Mesenchymal stem cell (in vitro differentiated cells and primary cell): ENCODE data around the gene CHMP1A.

Experiments
- DNase-seq: peaks from one replicate; pipeline ENCODE4 v3.0.0-alpha.2; 2013
- H2AFZ ChIP-seq: one replicate; pipeline ENCODE4 v1.6.1; 2013; ENCODE audit warnings: low read depth, mild to moderate bottlenecking, control low read depth, inconsistent platforms, low read length, moderate library complexity
- H2AK5ac ChIP-seq: 2 replicates; pipeline ENCODE4 v1.6.1; 2013; ENCODE audit warnings: low read length, moderate library complexity, mild to moderate bottlenecking, inconsistent platforms; ENCODE audit not compliant: severe bottlenecking
- H2BK120ac ChIP-seq: one replicate; pipeline ENCODE4 v1.6.1; 2013; ENCODE audit warnings: low read depth, mild to moderate bottlenecking, inconsistent platforms, low read length, moderate library complexity
- H2BK12ac ChIP-seq, 2 experiments: one replicate each; pipeline ENCODE4 v1.6.1; 2013; ENCODE audit warnings: inconsistent platforms in 2 of 2, low read length in 2 of 2, mild to moderate bottlenecking in 2 of 2, moderate library complexity in 2 of 2, control low read depth in 1 of 2
- H2BK15ac ChIP-seq: one replicate; pipeline ENCODE4 v1.6.1; 2013; ENCODE audit warnings: mild to moderate bottlenecking, low read depth, inconsistent platforms; ENCODE audit not compliant: poor library complexity, severe bottlenecking
- H2BK5ac ChIP-seq: 2 replicates; pipeline ENCODE4 v1.6.1; 2013; ENCODE audit warnings: low read depth, mild to moderate bottlenecking, low read length, control low read depth, inconsistent platforms; ENCODE audit not compliant: poor library complexity, severe bottlenecking
- H3K14ac ChIP-seq, 2 experiments: one replicate each; pipeline ENCODE4 v1.6.1; 2013; ENCODE audit warnings: inconsistent platforms in 2 of 2, low read length in 2 of 2, control low read depth in 1 of 2, mild to moderate bottlenecking in 1 of 2, moderate library complexity in 1 of 2
- H3K18ac ChIP-seq, 2 experiments: one replicate each; pipeline ENCODE4 v1.6.1; 2013; ENCODE audit warnings: inconsistent platforms in 2 of 2, low read length in 2 of 2, control low read depth in 1 of 2, low read depth in 1 of 2, mild to moderate bottlenecking in 1 of 2
- H3K23ac ChIP-seq, 2 experiments: one replicate each; pipeline ENCODE4 v1.6.1; 2013; ENCODE audit warnings: inconsistent platforms in 2 of 2, low read length in 2 of 2, mild to moderate bottlenecking in 2 of 2, moderate library complexity in 2 of 2, control low read depth in 1 of 2
- H3K27ac ChIP-seq: 2 replicates; pipeline ENCODE4 v1.5.1; 2013; ENCODE audit warnings: mild to moderate bottlenecking, moderate library complexity, low read length, control low read depth, inconsistent platforms; ENCODE audit not compliant: poor library complexity, severe bottlenecking
- H3K27me3 ChIP-seq, 2 experiments: 2 replicates each; pipeline versions ENCODE4 v1.6.1 to v1.7.0; 2013; ENCODE audit warnings: low read length in 2 of 2, mild to moderate bottlenecking in 2 of 2, moderate library complexity in 2 of 2, control low read depth in 1 of 2, inconsistent platforms in 1 of 2; ENCODE audit not compliant: control insufficient read depth in 1 of 2, insufficient read depth in 1 of 2
- H3K36me3 ChIP-seq, 2 experiments: 2 replicates each; pipeline versions ENCODE4 v1.6.1 to v1.7.0; 2013; ENCODE audit warnings: low read length in 2 of 2, control low read depth in 1 of 2, inconsistent platforms in 1 of 2, low read depth in 1 of 2, mild to moderate bottlenecking in 1 of 2; ENCODE audit not compliant: insufficient read depth in 2 of 2, control insufficient read depth in 1 of 2
- H3K4ac ChIP-seq, 2 experiments: one replicate each; pipeline ENCODE4 v1.6.1; 2013; ENCODE audit warnings: inconsistent platforms in 2 of 2, low read length in 2 of 2, mild to moderate bottlenecking in 2 of 2, moderate library complexity in 2 of 2, control low read depth in 1 of 2, low read depth in 1 of 2
- H3K4me1 ChIP-seq: 2 replicates; pipeline ENCODE4 v1.6.1; 2013; ENCODE audit warnings: low read depth, low read length, control low read depth; ENCODE audit not compliant: control insufficient read depth, insufficient read depth
- H3K4me2 ChIP-seq: 2 replicates; pipeline ENCODE4 v1.6.1; 2013; ENCODE audit warnings: low read length, mild to moderate bottlenecking, inconsistent platforms; ENCODE audit not compliant: poor library complexity, severe bottlenecking
- H3K4me3 ChIP-seq, 2 experiments: 2 replicates each; pipeline versions ENCODE4 v1.5.1 to v1.7.0; 2013; ENCODE audit warnings: low read length in 2 of 2, mild to moderate bottlenecking in 2 of 2, control low read depth in 1 of 2, low read depth in 1 of 2; ENCODE audit not compliant: insufficient read depth in 1 of 2
- H3K79me1 ChIP-seq: replicated peaks from 2 replicates; pipeline ENCODE4 v1.6.1; 2013; ENCODE audit warnings: mild to moderate bottlenecking, control low read depth, low read length, inconsistent platforms; ENCODE audit not compliant: poor library complexity, severe bottlenecking
- H3K9ac ChIP-seq: 2 replicates; pipeline ENCODE4 v1.7.0; 2013; ENCODE audit warnings: mild to moderate bottlenecking, low read length, moderate library complexity
- H3K9me3 ChIP-seq: 2 replicates; pipeline ENCODE4 v1.7.0; 2013; ENCODE audit warnings: mild to moderate bottlenecking, low read length; ENCODE audit not compliant: control insufficient read depth
- H4K8ac ChIP-seq: one replicate; pipeline ENCODE4 v1.6.1; 2013; ENCODE audit warnings: inconsistent platforms, mild to moderate bottlenecking, low read length, moderate library complexity
- H4K91ac ChIP-seq: one replicate; pipeline ENCODE4 v1.6.1; 2013; ENCODE audit warnings: mild to moderate bottlenecking, low read length, inconsistent platforms
- WGBS: methylation state at CpG from one replicate; pipeline ENCODE4 v1.1.7; 2013; ENCODE audit warnings: mixed read lengths; 5-methylcytosine and 5-hydroxymethylcytosine counted together

Gene CHMP1A

DNA sequence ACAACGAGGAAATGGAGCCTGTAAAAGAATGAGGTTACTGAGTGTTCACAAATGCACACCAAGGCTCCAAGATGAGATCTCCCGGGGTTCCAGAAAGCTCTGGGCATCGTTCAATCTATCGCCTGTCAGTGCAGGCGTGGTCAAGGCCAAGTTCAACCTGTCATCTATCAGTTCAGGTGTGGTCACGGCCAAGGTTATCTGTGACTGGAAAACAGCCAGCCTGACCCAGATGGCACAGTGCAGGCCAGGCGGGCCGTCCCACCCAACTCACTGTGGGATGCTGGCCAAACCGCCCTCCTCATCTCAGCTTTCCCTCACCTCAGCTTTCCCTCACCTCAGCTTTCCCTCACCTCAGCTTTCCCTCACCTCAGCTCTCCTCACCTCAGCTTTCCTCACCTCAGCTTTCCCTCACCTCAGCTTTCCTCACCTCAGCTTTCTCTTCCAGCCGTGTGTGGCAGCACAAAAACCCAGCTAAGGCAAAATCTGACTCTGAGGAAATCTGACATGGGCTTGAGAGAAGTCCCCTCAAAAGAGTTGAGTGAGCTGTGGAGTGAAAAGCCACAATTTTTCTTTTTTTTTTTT is 2.4 kb downstream of the CHMP1A start:
- H2AK5ac ChIP-seq = no peak overlapping the region
- no peaks in the 10 kb centered on the region for H3K9me3 ChIP-seq
- no peak overlapping the region for H2BK5ac ChIP-seq
- WGBS = 96% methylated on average over 10 of the region's 10 CpGs
- H2BK12ac ChIP-seq = no peak overlapping the region
- H4K8ac ChIP-seq = no peak overlapping the region
- no peak for DNase-seq
- H3K18ac ChIP-seq = no peak overlapping the region
- H3K27me3 ChIP-seq = no peaks in the 10 kb centered on the region
- peaks cover 17% of the 10 kb centered on the region for H3K79me1 ChIP-seq
- no peak overlapping the region for H3K4me3 ChIP-seq
- H3K4ac ChIP-seq = no peak overlapping the region
- no peak overlapping the region for H3K23ac ChIP-seq
- no peak overlapping the region for H2AFZ ChIP-seq
- no peak overlapping the region for H3K14ac ChIP-seq
- H3K27ac ChIP-seq = no peak overlapping the region
- peaks cover 23 to 38% of the 10 kb centered on the region in 2 experiments for H3K36me3 ChIP-seq
- no peak overlapping the region for H3K4me2 ChIP-seq
- no peak overlapping the region for H2BK15ac ChIP-seq
- no peak overlapping the region for H4K91ac ChIP-seq
- H3K4me1 ChIP-seq = peaks cover 16% of the 10 kb centered on the region
- H3K9ac ChIP-seq = no peak overlapping the region
- no peak overlapping the region for H2BK120ac ChIP-seq

DNA sequence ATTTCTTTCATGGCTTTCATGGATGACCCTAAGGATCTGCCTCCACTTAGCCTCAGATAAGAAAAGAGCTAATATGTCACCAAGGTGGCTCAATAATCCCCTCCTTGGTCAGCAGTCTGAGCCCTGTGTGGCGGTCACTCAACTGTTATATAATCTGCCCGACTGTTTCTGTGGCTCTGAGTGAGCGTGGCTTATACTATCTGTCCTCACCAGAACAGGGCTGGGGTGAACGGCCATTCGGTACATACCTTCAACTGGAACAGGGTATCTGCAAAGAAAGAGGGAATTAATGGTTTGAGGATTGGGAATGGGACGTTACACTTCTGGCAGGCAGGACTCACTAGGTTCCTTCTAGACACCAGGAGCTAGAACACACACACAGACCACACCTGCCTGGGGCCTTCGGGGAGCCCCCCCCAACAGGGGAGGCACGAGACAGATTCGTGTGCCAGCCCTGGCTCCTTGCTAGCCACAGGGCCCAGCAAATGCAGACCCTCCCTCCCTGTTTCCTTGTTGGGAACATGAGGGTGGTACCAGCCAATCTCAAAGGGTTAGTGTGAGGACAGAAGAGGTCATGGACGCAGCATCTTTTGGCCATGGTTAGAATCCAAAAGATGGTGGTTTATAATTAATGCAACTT is 3.7 kb downstream of the CHMP1A start:
- H3K4ac ChIP-seq = no peak overlapping the region
- H2AFZ ChIP-seq = no peak overlapping the region
- DNase-seq = no peak
- H3K9ac ChIP-seq = no peak overlapping the region
- H3K4me2 ChIP-seq = no peak overlapping the region
- H3K23ac ChIP-seq = no peak overlapping the region
- no peak overlapping the region for H2BK15ac ChIP-seq
- 97% methylated on average over 8 of the region's 10 CpGs for WGBS
- no peaks in the 10 kb centered on the region for H3K9me3 ChIP-seq
- H4K91ac ChIP-seq = no peak overlapping the region
- H3K79me1 ChIP-seq = peaks cover 9% of the 10 kb centered on the region
- H2BK12ac ChIP-seq = no peak overlapping the region
- peaks cover 12% of the 10 kb centered on the region for H3K4me1 ChIP-seq
- H2BK120ac ChIP-seq = no peak overlapping the region
- H3K36me3 ChIP-seq = peaks cover 24 to 48% of the 10 kb centered on the region in 2 experiments
- no peak overlapping the region for H4K8ac ChIP-seq
- H3K18ac ChIP-seq = no peak overlapping the region
- no peak overlapping the region for H3K27ac ChIP-seq
- H3K27me3 ChIP-seq = no peaks in the 10 kb centered on the region
- no peak overlapping the region for H3K4me3 ChIP-seq
- no peak overlapping the region for H2BK5ac ChIP-seq
- H3K14ac ChIP-seq = no peak overlapping the region
- H2AK5ac ChIP-seq = no peak overlapping the region

GRCh38 chr16:89651584-89651983 is 5.9 kb downstream of the CHMP1A start:
- Histone ChIP-seq H2AK5ac (no peak overlapping the region), H3K9ac (no peak overlapping the region), H3K36me3 (peaks cover 36 to 65% of the 10 kb centered on the region in 2 experiments), H3K79me1 (peaks cover 10% of the 10 kb centered on the region), H2BK120ac (no peak overlapping the region), H3K9me3 (no peaks in the 10 kb centered on the region), H4K8ac (no peak overlapping the region), H3K23ac (no peak overlapping the region), H3K27me3 (no peaks in the 10 kb centered on the region), H3K14ac (no peak overlapping the region), H3K4me1 (peaks cover 6% of the 10 kb centered on the region), H3K18ac (no peak overlapping the region), H2BK15ac (no peak overlapping the region), H2BK5ac (no peak overlapping the region), H3K4ac (no peak overlapping the region), H2AFZ (no peak overlapping the region), H2BK12ac (no peak overlapping the region), H4K91ac (no peak overlapping the region), H3K27ac (no peak overlapping the region), H3K4me2 (no peak overlapping the region), H3K4me3 (no peak overlapping the region)
- no peak for DNase-seq
- 97% methylated on average over 15 of the region's 15 CpGs for WGBS

DNA sequence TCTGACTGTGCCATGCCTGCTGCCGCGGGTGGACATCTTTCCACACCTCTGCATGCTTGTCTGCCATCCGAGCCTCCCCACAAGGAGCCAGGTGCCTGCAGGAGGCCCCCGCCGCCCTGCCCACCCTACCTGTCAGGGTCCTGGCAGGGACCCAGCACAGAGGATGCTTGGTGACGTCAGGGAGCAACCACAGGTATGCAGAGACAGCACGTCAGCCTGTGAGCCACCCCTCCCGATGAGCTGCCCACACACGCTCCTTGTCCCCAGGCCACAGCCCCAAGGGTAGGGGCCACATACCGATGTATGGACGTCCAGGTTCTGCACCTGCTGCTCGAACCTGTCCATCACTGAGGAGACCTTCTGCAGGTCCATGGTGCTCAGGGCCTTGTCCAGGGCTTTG is 10.6 kb downstream of the CHMP1A start:
- H3K9ac ChIP-seq = no peak overlapping the region
- no peak overlapping the region for H2AFZ ChIP-seq
- peaks cover 41 to 76% of the 10 kb centered on the region in 2 experiments for H3K36me3 ChIP-seq
- H2AK5ac ChIP-seq = no peak overlapping the region
- H3K14ac ChIP-seq = no peak overlapping the region
- H4K91ac ChIP-seq = no peak overlapping the region
- no peaks in the 10 kb centered on the region for H3K9me3 ChIP-seq
- no peak overlapping the region for H3K27ac ChIP-seq
- H2BK15ac ChIP-seq = no peak overlapping the region
- H2BK12ac ChIP-seq = no peak overlapping the region
- no peak overlapping the region for H3K4ac ChIP-seq
- no peak overlapping the region for H3K18ac ChIP-seq
- WGBS = 95% methylated on average over 12 of the region's 12 CpGs
- H3K27me3 ChIP-seq = peaks cover 0 to 2% of the 10 kb centered on the region in 2 experiments
- no peak overlapping the region for H4K8ac ChIP-seq
- no peak overlapping the region for H2BK120ac ChIP-seq
- H3K4me1 ChIP-seq = peaks cover under 1% of the 10 kb centered on the region
- H3K4me3 ChIP-seq = no peak overlapping the region
- H3K23ac ChIP-seq = no peak overlapping the region
- no peak overlapping the region for H2BK5ac ChIP-seq
- H3K79me1 ChIP-seq = peaks cover 15% of the 10 kb centered on the region
- H3K4me2 ChIP-seq = no peak overlapping the region
- DNase-seq = no peak
